HG03280 (cell line): ENCODE data around the gene CLNK.
A peak's percentile ranks its signal among the peaks of the same experiment; 100 is the strongest.

Source experiments
- ATAC-seq: cut with Tn5 transposase; IDR thresholded peaks from one replicate; pipeline ENCODE4 v1.9.1; 2021; ENCODE audit warnings: mild to moderate bottlenecking, moderate library complexity; ENCODE audit not compliant: unreplicated experiment

The CLNK gene

GRCh38 chr4:10460313-10461047, 224.1 kb downstream of the CLNK start:
- ATAC-seq: no peak

DNA sequence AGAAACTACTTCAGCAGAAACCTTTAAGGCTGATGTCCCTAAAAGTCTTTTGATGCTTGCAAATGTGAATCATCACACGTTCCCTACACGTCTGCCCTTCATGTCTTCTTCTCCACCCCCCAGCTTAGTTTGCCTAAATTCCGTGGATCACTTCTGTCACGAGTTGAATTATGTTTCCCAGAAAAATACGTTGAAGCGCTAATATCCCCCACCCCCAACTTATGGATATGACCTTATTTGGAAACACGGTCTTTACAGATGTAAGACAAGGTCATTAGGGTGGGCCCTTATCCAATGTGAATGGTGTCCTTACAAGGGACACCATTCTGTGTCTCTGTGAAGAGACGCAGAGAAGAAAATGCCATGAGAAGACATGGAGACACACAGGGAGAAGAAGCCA, 225.3 kb downstream of the CLNK start:
- ATAC-seq: no peak

- ATAC-seq: no peak
These were observed 226.4 kb downstream of the CLNK start for GRCh38 chr4:10458177-10458576.

GRCh38 chr4:10457255-10457801, 227.2 kb downstream of the CLNK start, which contains the start of gene ZNF518B:
Gene ZNF518B, minus strand, starts transcription at chr4:10457426. Its CDS starts 11,098 bp downstream, at chr4:10446328.
- ATAC-seq: peak; percentile 66

DNA sequence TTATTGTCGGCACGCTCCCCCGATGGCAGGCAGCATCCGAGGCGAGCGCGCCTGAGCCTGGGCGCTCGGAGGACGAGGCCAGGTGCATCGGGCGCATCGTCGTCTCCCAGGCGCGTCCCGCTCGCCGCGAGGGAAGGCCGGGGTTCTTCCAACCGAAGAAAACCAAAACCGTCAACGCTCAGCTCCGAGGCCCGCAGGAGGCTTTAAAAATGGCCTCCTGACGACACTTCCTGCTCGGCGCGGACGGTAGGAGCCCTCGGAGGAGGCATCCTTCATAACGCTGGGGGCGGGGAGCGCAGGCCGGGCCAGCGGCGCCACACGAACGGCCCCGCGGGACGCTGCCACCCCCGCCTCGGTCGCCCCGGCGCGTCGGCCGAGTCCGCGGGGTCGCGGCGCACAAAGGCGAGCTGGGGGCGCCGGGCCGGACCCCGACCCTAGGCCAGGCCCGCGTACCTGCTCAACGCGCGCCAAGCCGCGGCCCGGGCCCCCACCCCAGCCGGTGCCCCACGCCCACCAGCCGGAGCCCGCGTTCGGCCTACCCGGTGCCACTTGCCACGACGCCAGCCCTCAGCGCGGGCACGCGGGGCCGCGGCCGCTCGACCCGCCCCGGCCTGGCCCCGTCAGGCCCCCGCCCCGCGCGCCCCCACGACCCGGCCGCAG, 227.8 kb downstream of the CLNK start:
- peak; percentile 62 for ATAC-seq

- ATAC-seq: no peak
These were observed 228.3 kb downstream of the CLNK start for GRCh38 chr4:10456260-10456594.

- no peak for ATAC-seq
These were observed 229.4 kb downstream of the CLNK start for GRCh38 chr4:10455133-10455532.

GRCh38 chr4:10454726-10455125, 229.8 kb downstream of the CLNK start:
- no peak for ATAC-seq

DNA sequence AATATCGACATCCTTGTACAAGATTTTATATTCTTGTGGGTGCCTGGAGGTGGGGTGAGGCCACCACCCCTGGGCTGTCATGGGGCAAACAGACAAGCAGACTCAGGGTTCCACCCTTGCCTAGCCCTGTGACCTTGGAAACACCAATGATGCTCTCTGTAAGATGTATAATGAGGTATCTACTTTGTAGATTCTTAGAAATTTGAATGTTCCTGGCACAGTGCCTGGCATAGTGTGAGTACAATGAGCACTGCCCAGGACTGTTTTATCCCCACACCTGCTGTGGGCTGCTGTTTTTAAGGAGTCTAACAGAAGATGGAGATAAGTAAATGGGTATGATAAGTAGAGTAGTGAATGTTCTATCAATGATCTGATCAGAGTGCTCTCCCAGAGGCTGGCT, 230.4 kb downstream of the CLNK start:
- ATAC-seq: no peak

DNA sequence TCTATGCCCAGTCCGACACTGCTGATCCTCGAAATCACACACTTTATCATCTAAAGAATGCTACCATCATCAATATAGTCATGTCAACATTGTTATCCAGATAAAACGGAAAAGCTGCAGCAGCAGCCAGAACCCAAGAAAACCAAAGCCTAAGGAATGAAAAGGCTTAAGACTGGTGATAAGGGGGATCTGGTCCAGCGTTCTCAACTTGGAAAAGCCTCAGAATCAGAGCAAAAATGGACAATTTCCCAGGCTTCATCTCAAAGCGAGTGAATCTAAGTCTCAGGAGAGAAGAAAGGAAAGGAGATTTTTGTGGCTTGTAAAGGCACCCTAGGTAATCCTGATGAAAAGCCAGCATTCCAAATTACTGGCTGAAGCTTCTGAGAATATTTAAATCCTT, 235.6 kb downstream of the CLNK start:
- no peak for ATAC-seq

DNA sequence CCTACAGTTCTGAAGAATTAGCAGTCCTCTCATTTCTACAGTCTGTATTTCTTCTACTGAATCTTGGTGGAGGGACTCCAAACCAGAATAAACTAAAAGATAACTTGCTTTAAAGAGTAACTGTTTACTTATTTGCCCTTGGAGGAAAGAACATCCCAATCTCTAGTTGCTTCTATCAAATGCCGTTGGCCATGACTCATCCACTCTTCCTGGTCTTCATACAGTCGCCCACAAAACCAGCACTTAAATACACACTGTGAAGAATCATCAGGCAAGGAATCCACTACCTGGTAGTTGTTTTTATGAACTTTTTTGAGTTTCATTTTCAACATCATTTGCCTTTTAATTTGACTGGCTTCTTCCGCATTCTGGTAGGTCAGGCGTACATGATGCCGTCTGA, 241.6 kb downstream of the CLNK start:
- ATAC-seq: no peak

DNA sequence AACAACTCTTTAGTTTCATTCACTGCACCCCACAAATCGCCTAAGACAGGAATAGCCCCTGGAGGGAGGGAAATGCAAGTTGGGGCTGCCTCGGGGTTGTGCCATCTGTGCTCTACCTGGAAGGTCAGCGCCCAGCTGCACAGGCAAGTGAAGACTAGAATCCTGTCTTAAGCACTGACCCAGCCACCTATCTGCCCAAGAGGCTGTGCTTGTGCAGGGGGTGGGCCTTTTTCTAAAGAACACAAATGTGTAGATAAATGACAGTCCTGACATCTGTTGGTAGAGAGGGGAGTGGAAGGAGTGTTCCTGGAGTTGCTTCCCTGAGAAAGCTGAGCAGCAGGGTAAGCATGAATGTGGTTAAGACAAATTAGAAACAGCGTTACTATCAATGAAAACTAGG, 243.1 kb downstream of the CLNK start:
- ATAC-seq: no peak

GRCh38 chr4:10438924-10439323, 245.6 kb downstream of the CLNK start:
- ATAC-seq: no peak

GRCh38 chr4:10437735-10438134, 246.8 kb downstream of the CLNK start:
- no peak for ATAC-seq
